Kidney (tissue), 14 donors: ENCODE data around the gene ATAD1. TPM values are rescaled to one million over a fixed set of nuclear protein-coding genes. Genes with fewer than 3 reads are reported as not detected.

ENCODE experiments used
- DNase-seq, 5 donors: peaks; one replicate each; pipeline ENCODE4 v3.0.0-alpha.2; 2013 to 2020
- FAIRE-seq: peaks from 2 replicates; lab custom pipeline; 2012; peaks lifted over from hg19 to GRCh38; lab: Jason Lieb, UNC
- H3K27ac ChIP-seq, 2 donors: one replicate each; pipeline ENCODE4 v1.7.0; 2013; ENCODE audit warnings: low read depth in 2 of 2, low read length in 2 of 2, inconsistent platforms in 1 of 2
- H3K27me3 ChIP-seq: one replicate; pipeline ENCODE4 v1.7.1; 2013; ENCODE audit warnings: low read length, inconsistent platforms; ENCODE audit not compliant: control insufficient read depth, insufficient read depth
- H3K36me3 ChIP-seq, 3 donors: one replicate each; pipeline versions ENCODE4 v1.7.0 to v1.7.1; 2013; ENCODE audit warnings: low read length in 3 of 3, control low read depth in 1 of 3, inconsistent platforms in 1 of 3; ENCODE audit not compliant: insufficient read depth in 3 of 3, control insufficient read depth in 2 of 3
- H3K4me1 ChIP-seq, 3 donors: one replicate each; pipeline versions ENCODE4 v1.7.0 to v1.7.1; 2013; ENCODE audit warnings: low read length in 3 of 3, inconsistent platforms in 1 of 3, low read depth in 1 of 3; ENCODE audit not compliant: control insufficient read depth in 2 of 3, insufficient read depth in 2 of 3
- H3K4me3 ChIP-seq, 3 donors: one replicate each; pipeline versions ENCODE4 v1.7.0 to v1.8.1; 2013; ENCODE audit warnings: low read length in 3 of 3, control low read depth in 1 of 3, inconsistent platforms in 1 of 3
- H3K9ac ChIP-seq, 3 donors: one replicate each; pipeline versions ENCODE4 v1.7.0 to v1.7.1; 2013; ENCODE audit warnings: low read length in 3 of 3, control low read depth in 1 of 3, inconsistent platforms in 1 of 3
- H3K9me3 ChIP-seq, 3 donors: one replicate each; pipeline versions ENCODE4 v1.7.0 to v1.7.1; 2013; ENCODE audit warnings: low read length in 3 of 3, control low read depth in 1 of 3, inconsistent platforms in 1 of 3; ENCODE audit not compliant: control insufficient read depth in 2 of 3, insufficient read depth in 1 of 3
- CTCF ChIP-seq: IDR thresholded peaks from 3 replicates; pipeline ENCODE4 v1.5.1; 2012; ENCODE audit warnings: mild to moderate bottlenecking, moderate library complexity, borderline replicate concordance; ENCODE audit not compliant: insufficient read depth; ENCODE audit errors: extremely low read depth
- intact Hi-C: fragments of 100-400 bp; cut with DNase I; formaldehyde crosslinking; loops from one replicate; pipeline ENCODE4 v1.11.1; 2022
- polyA plus RNA-seq: library from polyadenylated mRNA; stranded (reverse); fragments of 350-450 nt; fragmentation: Illumina TruSeq; extraction: RNeasy Lipid Tissue Mini Kit (QIAGEN cat#74804); gene quantifications from one replicate; pipeline ENCODE4 v1.2.3, GENCODE V29; 2014; ENCODE audit warnings: low read depth, low replicate concordance; ENCODE audit not compliant: insufficient read depth
- total RNA-seq: library from RNA; stranded (reverse); fragmentation: NEBNext Ultra II Directional; extraction: Animal tissue kit (Norgen Biotek cat#: 25700); gene quantifications from one replicate; pipeline ENCODE4 v1.2.1, GENCODE V29; 2021
- donor health status: control.
- donor health status: control.
- donor health status: control.
- donor health status: control.
- donor health status: control.
- donor health status: DM: yes; HTN: yes; CAD: no.
- donor health status: Normal renal cell carcinoma (clear cell type).

ATAD1 gene
- total and polyA plus RNA-seq, 2 donors from 2014 or later = 22.0 to 57.3 TPM

GRCh38 chr10:87781545-87781944 lies 36.5 kb downstream of the ATAD1 start:
- H3K9me3 ChIP-seq = no peaks in the 10 kb centered on the region
- H3K4me1 ChIP-seq = no peaks in the 10 kb centered on the region
- H3K9ac ChIP-seq = no peak overlapping the region
- FAIRE-seq (no peak), DNase-seq (no peak)
- TF ChIP-seq CTCF = no peak
- peaks cover 0 to 2% (median 2%) of the 10 kb centered on the region in 3 donors for H3K36me3 ChIP-seq
- no peak overlapping the region for H3K4me3 ChIP-seq
- no peak overlapping the region for H3K27ac ChIP-seq
- no peaks in the 10 kb centered on the region for H3K27me3 ChIP-seq
- intact Hi-C loops = no loop called here

- intact Hi-C loops = no loop called here
- H3K9ac ChIP-seq = no peak overlapping the region
- FAIRE-seq (no peak), DNase-seq (no peak)
- H3K9me3 ChIP-seq = no peaks in the 10 kb centered on the region
- H3K27ac ChIP-seq = no peak overlapping the region
- no peaks in the 10 kb centered on the region for H3K27me3 ChIP-seq
- TF ChIP-seq CTCF = no peak
- no peaks in the 10 kb centered on the region for H3K4me1 ChIP-seq
- H3K36me3 ChIP-seq = peaks cover 0 to 5% (median 0%) of the 10 kb centered on the region in 3 donors
- no peak overlapping the region for H3K4me3 ChIP-seq
Measured at GRCh38 chr10:87776328-87776727, 41.7 kb downstream of the ATAD1 start.

- Histone ChIP-seq H3K27me3 (no peaks in the 10 kb centered on the region), H3K4me3 (no peak overlapping the region), H3K4me1 (no peaks in the 10 kb centered on the region), H3K27ac (no peak overlapping the region), H3K9ac (peak overlapping the region in 1 of 3 donors; percentile 12), H3K36me3 (peaks cover 0 to 5% (median 0%) of the 10 kb centered on the region in 3 donors), H3K9me3 (no peaks in the 10 kb centered on the region)
- no peak for TF ChIP-seq CTCF
- FAIRE-seq (no peak), DNase-seq (no peak)
- intact Hi-C loops = no loop called here
Measured at GRCh38 chr10:87775766-87776165, 42.3 kb downstream of the ATAD1 start.
